H1 (cell line): Measurements from ENCODE around the gene PIK3R1. TPM values are rescaled to one million over a fixed set of nuclear protein-coding genes. Genes with fewer than 3 reads are reported as not detected.

ENCODE experiments used
- CTCF ChIA-PET: fragments of 300-600 bp; sonication (Branson Sonifier 250); formaldehyde crosslinking; loops from one replicate; lab custom pipeline; 2021; ENCODE audit not compliant: partially characterized antibody; lab: Charles Lee
- POLR2A ChIA-PET: fragments of 300-600 bp; sonication (Branson Sonifier 250); formaldehyde crosslinking; loops from one replicate; lab custom pipeline; 2021; ENCODE audit warnings: inconsistent platforms; ENCODE audit not compliant: partially characterized antibody; lab: Charles Lee
- DNase-seq, 2 experiments: peaks; one replicate each; pipeline versions ENCODE4 v3.0.0 to v3.0.0-alpha.2; 2010 to 2022; ENCODE audit warnings: low spot score in 2 of 2, low read depth in 1 of 2, mixed read lengths in 1 of 2
- FAIRE-seq: peaks from 2 replicates; lab custom pipeline; 2011; peaks lifted over from hg19 to GRCh38; lab: Jason Lieb, UNC
- H2AFZ ChIP-seq: 2 replicates; pipeline ENCODE4 v1.8.1; 2012; ENCODE audit warnings: low read length, inconsistent platforms
- H2AK5ac ChIP-seq: 2 replicates; pipeline ENCODE4 v1.6.1; 2013; ENCODE audit warnings: low read depth, low read length
- H2BK120ac ChIP-seq: replicated peaks from 2 replicates; pipeline ENCODE3; 2013; ENCODE audit warnings: low read depth, low read length, inconsistent platforms
- H2BK12ac ChIP-seq: 2 replicates; pipeline ENCODE4 v1.6.1; 2013; ENCODE audit warnings: low read depth, low read length
- H2BK15ac ChIP-seq: 2 replicates; pipeline ENCODE4 v1.6.1; 2013; ENCODE audit warnings: low read length
- H2BK20ac ChIP-seq: 2 replicates; pipeline ENCODE4 v1.6.1; 2013; ENCODE audit warnings: low read length
- H2BK5ac ChIP-seq: 2 replicates; pipeline ENCODE4 v1.6.1; 2013; ENCODE audit warnings: low read depth, low read length
- H3K14ac ChIP-seq: 2 replicates; pipeline ENCODE4 v1.6.1; 2013; ENCODE audit warnings: inconsistent platforms; ENCODE audit not compliant: insufficient read length
- H3K18ac ChIP-seq: 2 replicates; pipeline ENCODE4 v1.6.1; 2013; ENCODE audit warnings: low read length; ENCODE audit errors: extremely low read depth
- H3K23ac ChIP-seq: 2 replicates; pipeline ENCODE4 v1.6.1; 2013; ENCODE audit warnings: inconsistent platforms; ENCODE audit not compliant: insufficient read length
- H3K23me2 ChIP-seq: 2 replicates; pipeline ENCODE4 v1.6.1; 2013; ENCODE audit warnings: low read depth, low read length
- H3K27ac ChIP-seq: 2 replicates; pipeline ENCODE4 v1.6.1; 2011; ENCODE audit warnings: low read depth, low read length, inconsistent platforms
- H3K27me3 ChIP-seq, 4 experiments: replicated peaks in 1 of 4; 1 replicate in 1 of 4; 2 replicates in 3 of 4; pipeline versions ENCODE4 v1.6.1 to v1.8.1; 2011 to 2013; ENCODE audit warnings: low read length in 3 of 4, mild to moderate bottlenecking in 3 of 4, inconsistent platforms in 2 of 4, mixed read lengths in 2 of 4, moderate library complexity in 1 of 4; ENCODE audit not compliant: control insufficient read depth in 3 of 4, insufficient read depth in 3 of 4; ENCODE audit errors: extremely low read depth in 1 of 4
- H3K36me3 ChIP-seq, 4 experiments: 2 replicates each; pipeline versions ENCODE4 v1.6.1 to v1.8.1; 2011 to 2013; ENCODE audit warnings: mild to moderate bottlenecking in 4 of 4, low read length in 3 of 4, moderate library complexity in 2 of 4, control low read depth in 1 of 4, inconsistent platforms in 1 of 4; ENCODE audit not compliant: insufficient read depth in 4 of 4, control insufficient read depth in 2 of 4
- H3K4ac ChIP-seq: replicated peaks from 2 replicates; pipeline ENCODE3; 2013; ENCODE audit warnings: low read length, low read depth, mixed read lengths, inconsistent platforms; ENCODE audit not compliant: insufficient read length
- H3K4me1 ChIP-seq, 4 experiments: replicated peaks in 1 of 4; 1 replicate in 1 of 4; 2 replicates in 3 of 4; pipeline versions ENCODE4 v1.6.1 to v1.8.1; 2011 to 2013; ENCODE audit warnings: low read length in 3 of 4, inconsistent platforms in 2 of 4, mixed read lengths in 1 of 4; ENCODE audit not compliant: insufficient read depth in 4 of 4, control insufficient read depth in 3 of 4
- H3K4me2 ChIP-seq, 2 experiments: 2 replicates each; pipeline versions ENCODE4 v1.6.1 to v1.8.1; 2011 to 2013; ENCODE audit warnings: low read depth in 2 of 2, low read length in 2 of 2, control low read depth in 1 of 2, inconsistent platforms in 1 of 2, mild to moderate bottlenecking in 1 of 2; ENCODE audit not compliant: insufficient read depth in 1 of 2
- H3K4me3 ChIP-seq, 4 experiments: fragments of 200-600, 300-600 bp in 1 of 4; sonication (generic), shearing (Covaris generic), sonication (Bioruptor Twin) in 1 of 4; 2 replicates each; pipeline versions ENCODE4 v1.5.1 to v1.8.1; 2011 to 2016; ENCODE audit warnings: low read length in 4 of 4, low read depth in 3 of 4, control low read depth in 2 of 4, inconsistent platforms in 2 of 4, mild to moderate bottlenecking in 2 of 4, mixed read lengths in 1 of 4, moderate library complexity in 1 of 4; ENCODE audit not compliant: insufficient read depth in 2 of 4; ENCODE audit errors: extremely low read depth in 1 of 4
- H3K56ac ChIP-seq: replicated peaks from 2 replicates; pipeline ENCODE3; 2013; ENCODE audit warnings: low read depth, mild to moderate bottlenecking, mixed read lengths, low read length, inconsistent platforms; ENCODE audit not compliant: insufficient read length
- H3K79me1 ChIP-seq: 2 replicates; pipeline ENCODE4 v1.6.1; 2013; ENCODE audit warnings: low read depth, low read length, control low read depth
- H3K79me2 ChIP-seq, 2 experiments: 2 replicates each; pipeline versions ENCODE4 v1.6.1 to v1.8.1; 2012 to 2013; ENCODE audit warnings: low read length in 2 of 2, mild to moderate bottlenecking in 2 of 2, inconsistent platforms in 1 of 2; ENCODE audit not compliant: insufficient read depth in 2 of 2, control insufficient read depth in 1 of 2
- H3K9ac ChIP-seq, 4 experiments: replicated peaks in 1 of 4; 1 replicate in 1 of 4; 2 replicates in 3 of 4; pipeline versions ENCODE4 v1.6.1 to v1.8.1; 2011 to 2013; ENCODE audit warnings: low read depth in 3 of 4, low read length in 3 of 4, control low read depth in 2 of 4, mild to moderate bottlenecking in 2 of 4, moderate library complexity in 2 of 4, inconsistent platforms in 1 of 4; ENCODE audit errors: extremely low read depth in 1 of 4
- H3K9me3 ChIP-seq, 2 experiments: 2 replicates each; pipeline versions ENCODE4 v1.6.1 to v1.8.1; 2012 to 2013; ENCODE audit warnings: mild to moderate bottlenecking in 2 of 2, moderate library complexity in 2 of 2, control low read depth in 1 of 2, inconsistent platforms in 1 of 2, low read depth in 1 of 2, low read length in 1 of 2, mixed read lengths in 1 of 2; ENCODE audit not compliant: insufficient read depth in 2 of 2
- H4K20me1 ChIP-seq, 2 experiments: replicated peaks in 1 of 2; 2 replicates each; pipeline versions ENCODE3 to v1.8.1; 2011 to 2013; ENCODE audit warnings: inconsistent platforms in 2 of 2, low read length in 2 of 2, mild to moderate bottlenecking in 1 of 2; ENCODE audit not compliant: insufficient read depth in 2 of 2, control insufficient read depth in 1 of 2
- H4K5ac ChIP-seq: 2 replicates; pipeline ENCODE4 v1.6.1; 2013; ENCODE audit warnings: low read length, low read depth, mixed read lengths, inconsistent platforms; ENCODE audit not compliant: insufficient read length
- H4K8ac ChIP-seq: 2 replicates; pipeline ENCODE4 v1.8.0; 2013; ENCODE audit warnings: mild to moderate bottlenecking, moderate library complexity, low read length, inconsistent platforms; ENCODE audit not compliant: insufficient read depth; ENCODE audit errors: extremely low read depth
- H4K91ac ChIP-seq: replicated peaks from 2 replicates; pipeline ENCODE3; 2013; ENCODE audit warnings: low read length, mixed read lengths, inconsistent platforms; ENCODE audit not compliant: insufficient read length
- ASH2L ChIP-seq: fragments of 200-600, 300-600 bp; sonication (generic); IDR thresholded peaks from one replicate; pipeline ENCODE4 v1.7.1; 2017; ENCODE audit warnings: low read length
- ATF2 ChIP-seq: IDR thresholded peaks from 2 replicates; pipeline ENCODE4 v1.6.1; 2012; ENCODE audit warnings: low read length, inconsistent platforms
- CEBPB ChIP-seq: IDR thresholded peaks from 2 replicates; pipeline ENCODE4 v1.6.1; 2012; ENCODE audit warnings: low read depth, low read length
- CREB1 ChIP-seq: IDR thresholded peaks from 2 replicates; pipeline ENCODE4 v1.6.1; 2012; ENCODE audit warnings: inconsistent platforms
- EGR1 ChIP-seq: IDR thresholded peaks from 2 replicates; pipeline ENCODE4 v1.6.1; 2011; ENCODE audit warnings: low read depth, low read length, borderline replicate concordance
- HDAC6 ChIP-seq: IDR thresholded peaks from one replicate; pipeline ENCODE4 v1.7.1; 2012; ENCODE audit warnings: low read depth, mild to moderate bottlenecking, inconsistent platforms, low read length, moderate library complexity
- KDM1A ChIP-seq: fragments of 200-600, 300-600 bp; sonication (generic); IDR thresholded peaks from 2 replicates; pipeline ENCODE4 v1.7.1; 2016; ENCODE audit warnings: mild to moderate bottlenecking, low read length, borderline replicate concordance
- SIN3A ChIP-seq, 2 experiments: IDR thresholded peaks in 1 of 2; conservative IDR thresholded peaks in 1 of 2; 2 replicates each; pipeline ENCODE4 v1.6.1; 2011 to 2012; ENCODE audit warnings: low read length in 2 of 2, improper control_type of control experiment in 1 of 2, low read depth in 1 of 2, mild to moderate bottlenecking in 1 of 2
- TEAD4 ChIP-seq: IDR thresholded peaks from 2 replicates; pipeline ENCODE4 v1.6.1; 2012; ENCODE audit warnings: low read depth, low read length, inconsistent platforms, mixed read lengths
- WGBS, 2 experiments: shearing (Covaris generic) in 1 of 2; methylation state at CpG; one replicate each; pipeline versions ENCODE4 v1.1.6 to v1.1.7; 2013 to 2015; ENCODE audit warnings: low lambda C conversion rate in 2 of 2, mixed read lengths in 2 of 2, inconsistent platforms in 1 of 2, low coverage in 1 of 2, missing lambda C conversion rate in 1 of 2; ENCODE audit not compliant: insufficient replicate concordance in 2 of 2, insufficient coverage in 1 of 2, insufficient read length in 1 of 2; ENCODE audit errors: extremely low coverage in 1 of 2, missing lambda C conversion rate in 1 of 2; 5-methylcytosine and 5-hydroxymethylcytosine counted together
- polyA plus RNA-seq, 7 experiments: library from polyadenylated mRNA; depleted of rRNA in 3 of 7; stranded (reverse) in 5 of 7; unstranded in 2 of 7; fragments of >200 nt in 5 of 7; fragments of 200-250 nt in 2 of 7; gene quantifications; 1 replicate in 5 of 7; 2 replicates in 1 of 7; 4 replicates in 1 of 7; pipeline versions ENCODE4 v1.2.1 to v1.2.3, GENCODE V29; 2011 to 2013; ENCODE audit warnings: missing spikeins in 2 of 7, mixed read lengths in 2 of 7
- total RNA-seq: library from RNA; stranded (reverse); fragmentation: NEBNext Ultra II Directional; extraction: Animal tissue kit (Norgen Biotek cat#: 25700); gene quantifications from 2 replicates; pipeline ENCODE4 v1.2.1, GENCODE V29; 2021
- TF ChIP-seq, protein P1 (sequence below): IDR thresholded peaks from 2 replicates; pipeline ENCODE4 v1.6.1; 2012; ENCODE audit warnings: inconsistent platforms

Gene PIK3R1
- total and polyA plus RNA-seq, 2 of the 8 experiments (the other 6 are each of a cell fraction or from before 2014, with no cell fraction given) = 2.3 to 13.7 TPM

DNA sequence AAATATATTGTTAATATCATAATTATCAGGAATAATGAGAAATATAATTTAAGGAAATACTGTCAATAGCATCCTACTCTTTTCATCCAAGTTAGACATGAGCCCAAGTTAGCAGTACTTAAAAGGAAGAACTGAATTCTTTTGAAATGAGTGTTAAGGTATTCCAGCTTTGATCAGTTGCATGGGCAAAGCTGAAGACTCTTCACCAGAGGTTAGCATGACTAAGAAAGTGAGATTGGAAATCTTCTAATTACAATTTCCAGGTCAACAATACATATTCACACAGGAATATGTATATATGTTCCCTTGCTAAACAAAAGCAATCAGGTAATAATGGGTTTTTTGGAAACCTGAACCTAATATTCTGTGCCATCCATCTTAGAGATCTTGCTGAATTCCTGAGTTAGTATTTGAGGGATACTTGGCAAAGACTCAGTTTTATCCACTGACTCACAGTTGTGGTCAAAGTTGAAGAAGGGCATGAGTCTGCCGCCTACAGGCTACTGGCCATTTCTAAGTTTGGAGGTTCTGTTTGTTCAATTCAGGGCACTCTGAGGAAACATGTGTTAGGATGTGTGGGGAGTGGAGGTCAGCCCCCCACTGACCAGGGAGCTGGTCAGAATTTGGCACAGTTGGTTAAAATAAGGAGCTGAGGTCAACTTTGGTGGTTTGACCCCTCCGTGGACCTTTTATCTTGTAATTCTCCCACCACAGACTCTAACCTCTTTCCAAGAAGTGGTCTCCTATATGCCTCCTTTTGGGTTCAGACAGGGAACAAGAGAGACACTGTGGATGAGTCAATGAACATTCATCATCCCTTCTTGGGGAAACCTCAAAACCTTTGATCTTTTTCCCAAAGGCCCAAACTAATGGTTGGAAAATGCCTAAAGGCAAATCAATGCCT, 118.3 kb downstream of the PIK3R1 start:
- Histone ChIP-seq H3K79me2 (no peaks in the 10 kb centered on the region), H4K20me1 (no peaks in the 10 kb centered on the region), H4K91ac (no peak overlapping the region), H3K9ac (no peak overlapping the region), H3K4ac (no peak overlapping the region), H2BK5ac (no peak overlapping the region), H3K56ac (no peak overlapping the region), H3K79me1 (no peaks in the 10 kb centered on the region), H2BK15ac (no peak overlapping the region), H4K8ac (no peak overlapping the region), H3K18ac (no peak overlapping the region), H2BK120ac (no peak overlapping the region), H3K14ac (no peak overlapping the region), H4K5ac (no peak overlapping the region), H2BK12ac (no peak overlapping the region), H3K36me3 (no peaks in the 10 kb centered on the region), H2BK20ac (no peak overlapping the region), H3K4me1 (no peaks in the 10 kb centered on the region), H3K23me2 (no peaks in the 10 kb centered on the region; the same call in 1 of the 2 replicates), H3K27ac (no peak overlapping the region), H3K4me2 (no peak overlapping the region), H3K9me3 (no peaks in the 10 kb centered on the region), H3K4me3 (no peak overlapping the region), H3K23ac (no peak overlapping the region), H2AFZ (no peak overlapping the region), H2AK5ac (no peak overlapping the region), H3K27me3 (no peaks in the 10 kb centered on the region)
- ChIA-PET CTCF (interaction anchor here (1.8 kb wide), 1 partner anchor 47 kb away, joined by 5 read pairs; no protein-coding TSS in a partner anchor), POLR2A (no interaction called here)
- DNase-seq (no peak), FAIRE-seq (no peak)
- 94% methylated on average over 2 of the region's 2 CpGs; no CpG with 5 or more reads in 1 of the 2 experiments for WGBS, 2 experiments
- TF ChIP-seq SIN3A (conservative IDR thresholded peaks at IDR 0.05 in 1 of 2, IDR thresholded peaks at IDR 0.05 in 1 of 2; ENCODE audit: low read depth in 1 of 2, low read length in 2 of 2) = no peak
- TF ChIP-seq, protein P1, sequence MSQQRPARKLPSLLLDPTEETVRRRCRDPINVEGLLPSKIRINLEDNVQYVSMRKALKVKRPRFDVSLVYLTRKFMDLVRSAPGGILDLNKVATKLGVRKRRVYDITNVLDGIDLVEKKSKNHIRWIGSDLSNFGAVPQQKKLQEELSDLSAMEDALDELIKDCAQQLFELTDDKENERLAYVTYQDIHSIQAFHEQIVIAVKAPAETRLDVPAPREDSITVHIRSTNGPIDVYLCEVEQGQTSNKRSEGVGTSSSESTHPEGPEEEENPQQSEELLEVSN = no peak
- no peak for TF ChIP-seq EGR1
- no peak for TF ChIP-seq CEBPB
- TF ChIP-seq HDAC6 = no peak
- no peak for TF ChIP-seq TEAD4
- TF ChIP-seq ASH2L = no peak
- TF ChIP-seq KDM1A = no peak
- no peak for TF ChIP-seq ATF2
- no peak for TF ChIP-seq CREB1
